Measurements from ENCODE around the gene IL21R. TPM values are rescaled to one million over a fixed set of nuclear protein-coding genes. Genes with fewer than 3 reads are reported as not detected.
A peak's percentile ranks its signal among the peaks of the same experiment; 100 is the strongest.

Gene IL21R
- total and polyA plus RNA-seq, 9 of the 15 experiments (the other 6 are each of a cell fraction or from before 2014, with no cell fraction given) = 0.04 to 0.34 (median 0.18) TPM; not detected in 1

DNA sequence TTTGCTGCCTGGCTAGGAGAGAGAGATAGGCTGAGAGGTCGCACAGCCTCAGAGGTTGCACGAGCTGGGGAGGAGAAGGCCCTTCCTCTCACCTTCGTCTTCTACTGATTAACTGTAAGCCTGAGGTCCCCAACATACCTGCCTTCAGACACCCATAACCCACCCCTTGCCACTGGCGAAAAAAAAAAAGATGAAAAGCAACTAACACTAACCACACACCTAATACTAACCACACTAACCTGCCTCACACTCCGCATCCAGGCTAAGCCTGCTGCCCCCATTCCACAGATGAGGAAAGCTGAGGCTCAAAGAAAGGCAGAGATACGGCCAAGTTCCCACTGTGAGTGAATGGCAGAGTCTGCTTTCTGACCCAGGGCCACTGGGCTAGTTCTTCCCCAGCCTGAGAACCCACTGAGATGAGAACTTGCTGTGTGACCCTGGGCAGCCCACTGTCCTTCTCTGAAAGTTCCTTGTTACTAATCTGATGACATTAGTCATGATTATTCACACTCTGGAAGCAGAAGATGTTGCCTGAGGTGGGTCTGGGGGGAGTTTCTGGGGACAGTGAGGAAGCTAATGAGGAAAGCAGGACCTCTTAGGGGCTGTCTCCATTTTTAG is 4.6 kb downstream of the IL21R start:
- no peaks in the 10 kb centered on the region for H3K79me2 ChIP-seq (ENCODE audit: control insufficient read depth, insufficient read depth, low read length)
- ATAC-seq = no peak
- H3K9me1 ChIP-seq (ENCODE audit: control insufficient read depth, insufficient read depth, low read length) = peaks cover 2% of the 10 kb centered on the region
- no peak for FAIRE-seq
- POLR2A ChIA-PET = interaction anchor here (0.6 to 0.8 kb wide), 3 partner anchors 19 to 82 kb away, joined by 3 to 4 read pairs (median 3); no protein-coding TSS in a partner anchor
- CTCF ChIA-PET (ENCODE audit: low intra/inter-chr PET ratio) = no interaction called here
- no TSS peak for BruUV-seq (replicated peaks)
- no peak for DNase-seq (ENCODE audit: extremely low read depth in 1 of 4, low spot score in 3 of 4)
- H3K9me3 ChIP-seq (replicated peaks; ENCODE audit: control insufficient read depth, insufficient read depth, low read depth, low read length) = no peaks in the 10 kb centered on the region
- H3K27ac ChIP-seq (ENCODE audit: extremely low read depth, low read depth, low read length) = no peak overlapping the region
- no peak overlapping the region for H3K4me3 ChIP-seq
- peaks cover 0 to 7% of the 10 kb centered on the region in 2 experiments; a peak in 4 of 5 replicates for H3K4me1 ChIP-seq (replicated peaks in 1 of 2; ENCODE audit: control insufficient read depth in 2 of 2, insufficient read depth in 2 of 2, low read length in 2 of 2)
- WGBS (ENCODE audit: insufficient coverage, low coverage, missing lambda C conversion rate) = 2% methylated on average over 6 of the region's 6 CpGs
- H3K4me2 ChIP-seq (ENCODE audit: insufficient read depth, low read length) = no peak overlapping the region
- intact Hi-C loops (cut with micrococcal nuclease) = no loop called here
- no peak overlapping the region for H2AFZ ChIP-seq (ENCODE audit: low read depth, low read length)
- H3K9ac ChIP-seq (ENCODE audit: insufficient read depth in 1 of 2, low read depth in 2 of 2, low read length in 2 of 2) = no peak overlapping the region
- TF ChIP-seq HMG20B (CRISPR knock-in tag; IDR thresholded peaks at IDR 0.05) = no peak
- TF ChIP-seq ZFP36 (IDR thresholded peaks at IDR 0.05; ENCODE audit: low read depth, low read length, partially characterized antibody) = peak; percentile 5
- TF ChIP-seq SMARCA5 (IDR thresholded peaks at IDR 0.05) = peak; percentile 82
- peak; percentile 75 for TF ChIP-seq RBM25 (IDR thresholded peaks at IDR 0.05; ENCODE audit: low read depth, low read length, severe bottlenecking)
- TF ChIP-seq, protein P1, sequence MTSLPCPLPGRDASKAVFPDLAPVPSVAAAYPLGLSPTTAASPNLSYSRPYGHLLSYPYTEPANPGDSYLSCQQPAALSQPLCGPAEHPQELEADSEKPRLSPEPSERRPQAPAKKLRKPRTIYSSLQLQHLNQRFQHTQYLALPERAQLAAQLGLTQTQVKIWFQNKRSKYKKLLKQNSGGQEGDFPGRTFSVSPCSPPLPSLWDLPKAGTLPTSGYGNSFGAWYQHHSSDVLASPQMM (CRISPR knock-in tag; IDR thresholded peaks at IDR 0.05) = no peak
- no peak for TF ChIP-seq ZNF561 (CRISPR knock-in tag; conservative IDR thresholded peaks at IDR 0.05)
- TF ChIP-seq BHLHE40 (IDR thresholded peaks at IDR 0.05; ENCODE audit: low read length) = no peak
- peak; percentile 76 for TF ChIP-seq BCOR (IDR thresholded peaks at IDR 0.05)
- no peak for TF ChIP-seq CAMTA2 (CRISPR knock-in tag; conservative IDR thresholded peaks at IDR 0.05)
- no peak for TF ChIP-seq ZNF143 (CRISPR knock-in tag; IDR thresholded peaks at IDR 0.05)
- TF ChIP-seq MXD1 (CRISPR knock-in tag; IDR thresholded peaks at IDR 0.05; ENCODE audit: borderline replicate concordance, poor library complexity, severe bottlenecking) = no peak
- peaks cover 26 to 44% of the 10 kb centered on the region in 2 experiments for H3K27me3 ChIP-seq (ENCODE audit: control insufficient read depth in 2 of 2, insufficient read depth in 2 of 2, low read length in 2 of 2)
- H3K36me3 ChIP-seq (ENCODE audit: control insufficient read depth, insufficient read depth, low read length) = no peaks in the 10 kb centered on the region
- H4K20me1 ChIP-seq (replicated peaks; ENCODE audit: control insufficient read depth, insufficient read depth, low read length) = peaks cover 4% of the 10 kb centered on the region; the same call in 1 of the 2 replicates
- in situ Hi-C loops (cut with MboI) = no loop called here
